Endothelial cell of hepatic sinusoid (primary cell): Measurements from ENCODE around the gene LCE1C.

Experiments used
- in situ Hi-C: cut with HindIII; loops from 2 replicates; pipeline ENCODE4 v1.10.0; 2017; ENCODE audit warnings: low sequenced_read_pairs

Gene LCE1C

GRCh38 chr1:152806576-152806975 lies at the start of gene LCE1C:
LCE1C (minus strand) TSS chr1:152806651; CDS start chr1:152805478, 1,173 bp downstream.
- in situ Hi-C loops, result no loop called here

GRCh38 chr1:152855661-152856060 lies 49.2 kb upstream of the LCE1C start:
- in situ Hi-C loops, result no loop called here

GRCh38 chr1:152842556-152842955 lies 36.1 kb upstream of the LCE1C start, which contains the start of gene LCE6A:
LCE6A (plus strand) TSS chr1:152842856; CDS start chr1:152843521, 665 bp downstream.
- in situ Hi-C loops, result no loop called here

- in situ Hi-C loops, result no loop called here
Measured at GRCh38 chr1:152836870-152837269, 30.4 kb upstream of the LCE1C start.

- in situ Hi-C loops, result no loop called here
Measured at GRCh38 chr1:152827173-152827572, 20.7 kb upstream of the LCE1C start, which contains the start of gene LCE1A. LCE1A (plus strand) TSS chr1:152827473; CDS start chr1:152827473, 0 bp downstream.

- in situ Hi-C loops, result no loop called here
Measured at GRCh38 chr1:152824964-152825363, 18.5 kb upstream of the LCE1C start.

GRCh38 chr1:152823294-152823693 lies 16.8 kb upstream of the LCE1C start:
- in situ Hi-C loops, result no loop called here

GRCh38 chr1:152817309-152817708 lies 10.9 kb upstream of the LCE1C start:
- in situ Hi-C loops, result no loop called here

GRCh38 chr1:152811671-152812070 lies 5.2 kb upstream of the LCE1C start, which contains the start of gene LCE1B:
LCE1B (plus strand) TSS chr1:152811971; CDS start chr1:152812447, 476 bp downstream.
- in situ Hi-C loops, result no loop called here

- in situ Hi-C loops, result no loop called here
Measured at GRCh38 chr1:152811050-152811449, 4.6 kb upstream of the LCE1C start.

GRCh38 chr1:152801333-152801732 lies 5.1 kb downstream of the LCE1C start:
- in situ Hi-C loops, result no loop called here

GRCh38 chr1:152796421-152796820 lies 10.0 kb downstream of the LCE1C start, which contains the start of gene LCE1D:
LCE1D (plus strand) TSS chr1:152796721; CDS start chr1:152797795, 1,074 bp downstream.
- in situ Hi-C loops, result no loop called here

- in situ Hi-C loops, result no loop called here
Measured at GRCh38 chr1:152795686-152796085, 10.8 kb downstream of the LCE1C start.

GRCh38 chr1:152786077-152786476 lies 20.4 kb downstream of the LCE1C start, which contains the start of gene LCE1E:
LCE1E (plus strand) TSS chr1:152786257; CDS start chr1:152787300, 1,043 bp downstream.
- in situ Hi-C loops, result no loop called here

GRCh38 chr1:152783095-152783494 lies 23.4 kb downstream of the LCE1C start:
- in situ Hi-C loops, result no loop called here

GRCh38 chr1:152777510-152778137 lies 28.8 kb downstream of the LCE1C start:
- in situ Hi-C loops, result no loop called here

- in situ Hi-C loops, result no loop called here
Measured at GRCh38 chr1:152776361-152776760, 30.1 kb downstream of the LCE1C start.

GRCh38 chr1:152774875-152775274 lies 31.6 kb downstream of the LCE1C start, which contains the start of gene LCE1F:
LCE1F (plus strand) TSS chr1:152775140; CDS start chr1:152776372, 1,232 bp downstream.
- in situ Hi-C loops, result no loop called here

- in situ Hi-C loops, result no loop called here
Measured at GRCh38 chr1:152770411-152770810, 36.0 kb downstream of the LCE1C start.

GRCh38 chr1:152768847-152769533 lies 37.5 kb downstream of the LCE1C start:
- in situ Hi-C loops, result loop anchor here (5.0 kb wide), 1 partner anchor 72 kb away; the partner anchor contains the start of gene LCE2A

GRCh38 chr1:152761609-152762213 lies 44.7 kb downstream of the LCE1C start:
- in situ Hi-C loops, result no loop called here
